A673 (cell line): ENCODE measurements around the gene GLT6D1. TPM values are rescaled to one million over a fixed set of nuclear protein-coding genes. Genes with fewer than 3 reads are reported as not detected.

ENCODE experiments used
- BruUV-seq: library from RNA; stranded (reverse); fragments of 400-500 nt; replicated peaks from 2 replicates; lab custom pipeline; 2021; lab: Mats Ljungman, UMichigan
- CTCF ChIA-PET: fragments of 300-600 bp; sonication (Branson Sonifier 250); formaldehyde crosslinking; loops from one replicate; lab custom pipeline; 2022; ENCODE audit warnings: antibody characterized with exemption; lab: Charles Lee
- POLR2A ChIA-PET: fragments of 300-600 bp; sonication (Branson Sonifier 250); formaldehyde crosslinking; loops from one replicate; lab custom pipeline; 2022; ENCODE audit warnings: antibody characterized with exemption; ENCODE audit not compliant: low non-redundant PET; lab: Charles Lee
- DNase-seq: peaks from one replicate; pipeline ENCODE4 v3.0.0-alpha.2; 2015; ENCODE audit warnings: low spot score
- H3K27ac ChIP-seq: fragments of 200-600 bp; sonication (generic); 2 replicates; pipeline ENCODE4 v1.5.1; 2016; ENCODE audit warnings: mixed run types, low read depth, mild to moderate bottlenecking, mixed read lengths, antibody characterized with exemption, low read length; ENCODE audit not compliant: poor library complexity, severe bottlenecking
- H3K27me3 ChIP-seq: fragments of 200-600 bp; sonication (generic); replicated peaks from 2 replicates; pipeline ENCODE4 v1.6.1; 2017; ENCODE audit warnings: mixed run types, low read depth, mild to moderate bottlenecking, mixed read lengths, antibody characterized with exemption, low read length; ENCODE audit not compliant: insufficient read depth, poor library complexity
- H3K36me3 ChIP-seq: fragments of 200-600 bp; sonication (generic); 2 replicates; pipeline ENCODE4 v1.6.1; 2016; ENCODE audit warnings: mixed run types, mild to moderate bottlenecking, mixed read lengths, antibody characterized with exemption, low read length; ENCODE audit not compliant: insufficient read depth, poor library complexity, severe bottlenecking
- H3K4me1 ChIP-seq: fragments of 200-600 bp; sonication (generic); 2 replicates; pipeline ENCODE4 v1.6.1; 2017; ENCODE audit warnings: mixed run types, mild to moderate bottlenecking, mixed read lengths, antibody characterized with exemption, low read length; ENCODE audit not compliant: insufficient read depth, poor library complexity, severe bottlenecking
- H3K4me3 ChIP-seq: fragments of 200-600 bp; sonication (generic); 2 replicates; pipeline ENCODE4 v1.5.1; 2016; ENCODE audit warnings: low read depth, mixed run types, mild to moderate bottlenecking, mixed read lengths, low read length; ENCODE audit not compliant: poor library complexity, severe bottlenecking
- H3K9me3 ChIP-seq: fragments of 200-600 bp; sonication (generic); 2 replicates; pipeline ENCODE4 v1.6.1; 2016; ENCODE audit warnings: mixed run types, low read depth, mild to moderate bottlenecking, mixed read lengths, antibody characterized with exemption, low read length; ENCODE audit not compliant: poor library complexity, severe bottlenecking
- CTCF ChIP-seq: fragments of 300-800, 200-600 bp; sonication (generic); conservative IDR thresholded peaks from 2 replicates; pipeline ENCODE4 v1.5.1; 2017; ENCODE audit warnings: low read depth, mild to moderate bottlenecking, antibody characterized with exemption, low read length, moderate library complexity, mixed read lengths
- EZH2 ChIP-seq: fragments of 200-600 bp; sonication (generic); IDR thresholded peaks from 2 replicates; pipeline ENCODE4 v1.6.1; 2017; ENCODE audit warnings: borderline replicate concordance, low read depth, mild to moderate bottlenecking, mixed read lengths, antibody characterized with exemption, low read length; ENCODE audit not compliant: poor library complexity, severe bottlenecking
- intact Hi-C: fragments of 100-400 bp; cut with micrococcal nuclease; formaldehyde crosslinking; loops from one replicate; pipeline ENCODE4 v1.10.0; 2022; ENCODE audit not compliant: unreplicated experiment
- total RNA-seq: library from RNA; stranded (reverse); gene quantifications from 2 replicates; pipeline ENCODE4 v1.2.3, GENCODE V29; 2021

GLT6D1 gene
- total RNA-seq, 1 experiment from 2014 or later: not detected

- no TSS peak for BruUV-seq
- TF ChIP-seq CTCF (no peak), EZH2 (no peak)
- ChIA-PET CTCF (no interaction called here), POLR2A (no interaction called here)
- Histone ChIP-seq H3K4me3 (no peak overlapping the region), H3K36me3 (no peaks in the 10 kb centered on the region), H3K4me1 (no peaks in the 10 kb centered on the region), H3K9me3 (no peaks in the 10 kb centered on the region), H3K27ac (no peak overlapping the region), H3K27me3 (no peaks in the 10 kb centered on the region)
- no peak for DNase-seq
- intact Hi-C loops: no loop called here
These were observed 40.7 kb upstream of the GLT6D1 start for GRCh38 chr9:135680056-135680455.

- POLR2A ChIA-PET: no interaction called here
- no peak overlapping the region for H3K4me3 ChIP-seq
- no peak for TF ChIP-seq EZH2
- TF ChIP-seq CTCF: no peak
- intact Hi-C loops: no loop called here
- no peaks in the 10 kb centered on the region for H3K36me3 ChIP-seq
- CTCF ChIA-PET: no interaction called here
- no peak overlapping the region for H3K27ac ChIP-seq
- no TSS peak for BruUV-seq
- H3K4me1 ChIP-seq: no peaks in the 10 kb centered on the region
- no peak for DNase-seq
- H3K27me3 ChIP-seq: peaks cover under 1% of the 10 kb centered on the region
- H3K9me3 ChIP-seq: no peaks in the 10 kb centered on the region
These were observed 39.1 kb upstream of the GLT6D1 start for GRCh38 chr9:135678236-135679017.

- intact Hi-C loops: no loop called here
- Histone ChIP-seq H3K4me3 (no peak overlapping the region), H3K4me1 (no peaks in the 10 kb centered on the region), H3K27me3 (peaks cover 5% of the 10 kb centered on the region), H3K9me3 (no peaks in the 10 kb centered on the region), H3K27ac (no peak overlapping the region), H3K36me3 (no peaks in the 10 kb centered on the region)
- DNase-seq: no peak
- CTCF ChIA-PET: no interaction called here
- BruUV-seq: no TSS peak
- TF ChIP-seq EZH2: no peak
- TF ChIP-seq CTCF: no peak
- POLR2A ChIA-PET: no interaction called here
These were observed 38.4 kb upstream of the GLT6D1 start for GRCh38 chr9:135677641-135678168.
